Esophagus muscularis mucosa (tissue), 4 donors: ENCODE measurements around the gene GJC1. TPM values are rescaled to one million over a fixed set of nuclear protein-coding genes. Genes with fewer than 3 reads are reported as not detected.

ENCODE experiments used
- DNase-seq: peaks from one replicate; pipeline ENCODE4 v3.0.0-alpha.2; 2017; ENCODE audit errors: extremely low spot score
- H3K27ac ChIP-seq, 4 donors: fragments of 200-600 bp; sonication (generic); replicated peaks in 1 of 4; 1 replicate in 3 of 4; 2 replicates in 1 of 4; pipeline ENCODE4 v1.5.1; 2016 to 2019; ENCODE audit warnings: mild to moderate bottlenecking in 1 of 4
- H3K27me3 ChIP-seq, 4 donors: fragments of 200-600 bp; sonication (generic); one replicate each; pipeline versions ENCODE4 v1.5.1 to v1.6.0; 2016 to 2019
- H3K36me3 ChIP-seq, 4 donors: fragments of 200-600 bp; sonication (generic); one replicate each; pipeline ENCODE4 v1.5.1; 2016 to 2019
- H3K4me1 ChIP-seq, 4 donors: fragments of 200-600 bp; sonication (generic); one replicate each; pipeline ENCODE4 v1.5.1; 2016 to 2019
- H3K4me3 ChIP-seq, 4 donors: fragments of 200-600 bp; sonication (generic); 1 replicate in 2 of 4; 2 replicates in 2 of 4; pipeline ENCODE4 v1.5.1; 2016 to 2019; ENCODE audit warnings: mild to moderate bottlenecking in 4 of 4, moderate library complexity in 1 of 4
- H3K9me3 ChIP-seq, 4 donors: fragments of 200-600 bp; sonication (generic); 1 replicate in 3 of 4; 2 replicates in 1 of 4; pipeline ENCODE4 v1.5.1; 2016 to 2019
- EP300 ChIP-seq: sonication (generic); formaldehyde crosslinking; IDR thresholded peaks from one replicate; pipeline ENCODE4 v1.6.1; 2017; ENCODE audit warnings: antibody characterized with exemption
- POLR2A ChIP-seq: fragments of 450-650 bp; IDR thresholded peaks from one replicate; pipeline ENCODE4 v1.6.1; 2017; ENCODE audit warnings: antibody characterized with exemption, moderate library complexity, mild to moderate bottlenecking, low read depth
- POLR2AphosphoS5 ChIP-seq, 2 donors: sonication (generic); formaldehyde crosslinking; IDR thresholded peaks; one replicate each; pipeline ENCODE4 v1.6.1; 2017; ENCODE audit warnings: antibody characterized with exemption in 2 of 2
- WGBS: methylation state at CpG from one replicate; pipeline ENCODE4 v1.1.5; 2018; 5-methylcytosine and 5-hydroxymethylcytosine counted together
- intact Hi-C: fragments of 100-400 bp; cut with DNase I; formaldehyde crosslinking; loops from one replicate; pipeline ENCODE4 v1.15.1; 2023
- total RNA-seq, 4 donors: library from RNA; depleted of rRNA; stranded (reverse); fragments of >200 nt; gene quantifications; one replicate each; pipeline versions ENCODE4 v1.1.0 to v1.2.1, GENCODE V29; 2016
- TF ChIP-seq, protein P1 (sequence below), 3 experiments: fragments of 200-600 bp in 2 of 3; fragments of 450-650 bp in 1 of 3; sonication (generic) in 2 of 3; IDR thresholded peaks; one replicate each; pipeline ENCODE4 v1.5.1; 2017 to 2019; ENCODE audit warnings: antibody characterized with exemption in 3 of 3, mild to moderate bottlenecking in 2 of 3, moderate library complexity in 1 of 3

The GJC1 gene
- total RNA-seq: 10 to 100 TPM; 26.5 to 61.9 (median 37.4) TPM

DNA sequence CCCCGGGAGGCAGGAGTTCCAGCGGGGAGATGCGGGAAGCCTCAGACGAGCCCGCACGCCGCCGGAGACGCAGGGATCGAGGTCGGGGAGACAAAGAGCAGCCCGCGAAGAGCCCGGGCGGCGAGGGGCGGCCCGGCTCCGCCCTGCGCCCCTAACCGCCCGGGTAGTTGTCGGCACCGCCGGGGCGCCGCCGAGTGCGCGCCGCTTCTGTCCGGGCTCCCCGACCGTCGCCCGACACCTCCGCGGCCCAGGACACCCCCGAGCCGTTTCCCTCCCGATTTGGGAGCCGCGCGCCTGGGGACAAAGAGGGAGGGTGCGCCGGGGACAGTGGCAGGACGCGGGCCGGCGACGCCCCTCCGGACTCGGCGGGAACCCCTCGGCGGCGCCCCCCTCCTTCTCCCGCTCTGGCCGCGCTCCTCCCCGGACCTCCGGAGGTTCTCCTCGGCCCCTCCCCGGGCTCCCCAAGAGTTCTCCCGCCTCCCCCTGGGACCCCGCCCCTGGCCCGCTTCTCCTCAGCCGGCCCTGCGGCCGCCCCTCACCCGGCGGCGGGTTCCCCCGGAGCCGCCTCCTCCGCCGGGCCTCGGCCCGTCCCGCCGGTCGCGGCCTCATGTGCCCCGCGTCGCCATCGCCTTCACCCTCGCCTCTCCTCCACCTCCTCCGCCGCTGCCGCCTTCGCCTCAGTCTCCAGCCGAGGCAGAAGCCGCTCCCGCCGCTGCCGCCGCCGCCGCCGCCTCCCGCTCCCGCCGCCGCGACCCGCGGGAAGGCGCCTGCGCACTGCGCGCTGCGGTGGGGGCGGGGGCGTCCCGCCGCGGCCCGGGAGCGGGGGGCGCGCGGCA lies at the start of gene GJC1:
Gene GJC1 (minus strand): TSS at position 765 of the 836 bp plus-strand sequence. CDS start 24,470 bp downstream, outside the sequence.
- WGBS: under 1% methylated on average over 48 of the region's 123 CpGs
- TF ChIP-seq POLR2A (no peak), POLR2AphosphoS5 (IDR thresholded peaks at IDR 0.05) (peak in 1 of 2 donors; percentile 72), EP300 (no peak)
- TF ChIP-seq, protein P1, sequence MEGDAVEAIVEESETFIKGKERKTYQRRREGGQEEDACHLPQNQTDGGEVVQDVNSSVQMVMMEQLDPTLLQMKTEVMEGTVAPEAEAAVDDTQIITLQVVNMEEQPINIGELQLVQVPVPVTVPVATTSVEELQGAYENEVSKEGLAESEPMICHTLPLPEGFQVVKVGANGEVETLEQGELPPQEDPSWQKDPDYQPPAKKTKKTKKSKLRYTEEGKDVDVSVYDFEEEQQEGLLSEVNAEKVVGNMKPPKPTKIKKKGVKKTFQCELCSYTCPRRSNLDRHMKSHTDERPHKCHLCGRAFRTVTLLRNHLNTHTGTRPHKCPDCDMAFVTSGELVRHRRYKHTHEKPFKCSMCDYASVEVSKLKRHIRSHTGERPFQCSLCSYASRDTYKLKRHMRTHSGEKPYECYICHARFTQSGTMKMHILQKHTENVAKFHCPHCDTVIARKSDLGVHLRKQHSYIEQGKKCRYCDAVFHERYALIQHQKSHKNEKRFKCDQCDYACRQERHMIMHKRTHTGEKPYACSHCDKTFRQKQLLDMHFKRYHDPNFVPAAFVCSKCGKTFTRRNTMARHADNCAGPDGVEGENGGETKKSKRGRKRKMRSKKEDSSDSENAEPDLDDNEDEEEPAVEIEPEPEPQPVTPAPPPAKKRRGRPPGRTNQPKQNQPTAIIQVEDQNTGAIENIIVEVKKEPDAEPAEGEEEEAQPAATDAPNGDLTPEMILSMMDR (IDR thresholded peaks at IDR 0.05): no peak
- Histone ChIP-seq H3K4me1 (peaks cover 15 to 50% (median 41%) of the 10 kb centered on the region in 4 donors), H3K27ac (peak within 1 kb of the TSS; percentile 89 to 95 (median 94)), H3K9me3 (no peaks in the 10 kb centered on the region), H3K27me3 (peaks cover 0 to 51% (median 2%) of the 10 kb centered on the region in 4 donors), H3K36me3 (no peaks in the 10 kb centered on the region), H3K4me3 (peak within 1 kb of the TSS; percentile 81 to 86 (median 82))
- intact Hi-C loops: loop anchor here (5.0 kb wide), 1 partner anchor 52 kb away; no protein-coding TSS in a partner anchor
- no peak for DNase-seq

DNA sequence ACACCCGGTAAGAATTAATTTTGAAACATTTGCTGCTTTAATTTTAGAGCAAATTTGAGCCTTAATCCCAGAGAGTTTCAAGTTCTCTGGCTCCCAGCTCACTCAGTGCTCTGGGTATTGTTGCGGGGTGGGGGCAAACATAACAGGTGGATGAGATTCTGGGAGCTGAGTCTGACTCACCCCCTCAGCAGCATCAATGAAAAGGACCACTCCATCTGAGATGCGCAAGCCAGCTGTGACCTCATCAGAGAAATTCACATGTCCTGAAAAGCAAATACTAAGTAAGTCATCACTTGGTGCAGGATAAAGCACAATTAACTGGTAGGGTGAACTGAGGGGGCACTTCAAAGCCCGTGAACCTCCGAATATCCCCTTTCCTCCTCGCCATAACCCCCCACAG lies 49.3 kb upstream of the GJC1 start:
- 93% methylated on average over 6 of the region's 6 CpGs for WGBS
- no peaks in the 10 kb centered on the region for H3K9me3 ChIP-seq
- no peak overlapping the region for H3K4me3 ChIP-seq
- H3K27me3 ChIP-seq: no peaks in the 10 kb centered on the region
- H3K4me1 ChIP-seq: peaks cover 0 to 2% (median 0%) of the 10 kb centered on the region in 4 donors
- intact Hi-C loops: no loop called here
- TF ChIP-seq POLR2AphosphoS5 (IDR thresholded peaks at IDR 0.05) (no peak), EP300 (no peak), POLR2A (no peak)
- TF ChIP-seq, protein P1 (IDR thresholded peaks at IDR 0.05): no peak
- H3K36me3 ChIP-seq: peaks cover 66 to 97% (median 88%) of the 10 kb centered on the region in 4 donors
- DNase-seq: no peak
- H3K27ac ChIP-seq: no peak overlapping the region

DNA sequence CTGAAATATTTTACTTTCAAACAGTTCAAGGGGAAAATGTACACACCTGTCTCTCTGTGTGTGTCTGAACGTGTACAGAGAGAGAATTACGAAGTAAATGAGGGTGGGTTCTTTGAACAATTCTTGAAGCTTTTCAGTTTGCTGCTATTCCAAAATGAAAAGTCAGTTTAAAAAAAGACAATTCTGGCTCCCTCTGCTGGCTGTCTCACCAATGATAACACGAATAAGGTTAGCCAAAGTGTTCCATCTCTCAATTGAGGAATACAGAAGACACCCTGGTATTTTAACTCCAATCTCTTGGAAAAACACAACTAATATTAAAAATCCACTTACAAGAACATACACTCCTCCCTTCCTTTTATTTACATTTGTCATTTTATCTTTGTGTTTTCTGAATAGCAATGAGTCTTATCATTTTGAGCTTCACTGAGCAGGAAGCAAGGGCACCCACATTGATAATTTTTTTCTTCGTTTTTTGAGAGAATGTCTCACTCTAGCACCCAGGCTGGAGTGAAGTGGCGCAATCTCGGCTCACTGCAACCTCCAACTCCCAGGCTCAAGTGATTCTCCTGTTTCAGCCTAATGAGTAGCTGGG lies 48.6 kb upstream of the GJC1 start:
- Histone ChIP-seq H3K36me3 (peaks cover 62 to 95% (median 86%) of the 10 kb centered on the region in 4 donors), H3K9me3 (no peaks in the 10 kb centered on the region), H3K4me3 (no peak overlapping the region), H3K27ac (no peak overlapping the region), H3K4me1 (peaks cover 0 to 2% (median 0%) of the 10 kb centered on the region in 4 donors), H3K27me3 (no peaks in the 10 kb centered on the region)
- 51% methylated on average over 6 of the region's 6 CpGs for WGBS
- no peak for DNase-seq
- intact Hi-C loops: no loop called here
- TF ChIP-seq, protein P1 (IDR thresholded peaks at IDR 0.05): peak; percentile 54 to 68 (median 67)
- TF ChIP-seq POLR2AphosphoS5 (IDR thresholded peaks at IDR 0.05): no peak

DNA sequence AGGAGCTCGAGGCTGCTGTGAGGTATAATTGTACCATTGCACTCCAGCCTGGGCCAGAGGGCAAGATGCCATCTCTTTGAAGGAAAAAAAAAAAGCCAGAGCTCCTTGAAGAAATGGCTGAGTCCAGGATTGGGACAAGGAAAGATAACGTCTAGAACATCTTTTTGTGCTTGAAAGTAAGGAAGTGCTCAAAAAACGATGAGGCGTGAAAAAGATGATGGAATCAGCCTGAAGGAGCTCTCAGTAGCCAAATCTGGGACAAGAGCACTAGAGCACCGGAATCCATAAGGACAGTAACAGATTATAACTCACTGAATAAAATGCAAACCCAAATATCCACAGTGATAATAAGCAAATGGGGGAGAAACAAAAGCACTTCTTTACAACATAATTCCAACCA lies 47.0 kb upstream of the GJC1 start:
- no peak overlapping the region for H3K4me3 ChIP-seq
- no peak overlapping the region for H3K27ac ChIP-seq
- WGBS: 84% methylated on average over 5 of the region's 5 CpGs
- H3K27me3 ChIP-seq: no peaks in the 10 kb centered on the region
- no peaks in the 10 kb centered on the region for H3K9me3 ChIP-seq
- intact Hi-C loops: no loop called here
- H3K36me3 ChIP-seq: peaks cover 47 to 94% (median 84%) of the 10 kb centered on the region in 4 donors
- DNase-seq: no peak
- TF ChIP-seq, protein P1 (IDR thresholded peaks at IDR 0.05): no peak
- TF ChIP-seq EP300 (no peak), POLR2A (no peak), POLR2AphosphoS5 (IDR thresholded peaks at IDR 0.05) (no peak)
- peaks cover 0 to 13% (median 6%) of the 10 kb centered on the region in 4 donors for H3K4me1 ChIP-seq
